ENCODE results near the gene UBL3. TPM values are rescaled to one million over a fixed set of nuclear protein-coding genes. Genes with fewer than 3 reads are reported as not detected.

The UBL3 gene
- total and polyA plus RNA-seq, 2 of the 8 experiments (the other 6 are each of a cell fraction or from before 2014, with no cell fraction given) = 5.3 to 16.1 TPM

GRCh38 chr13:29745704-29746103, 104.7 kb downstream of the UBL3 start:
- H2AFZ ChIP-seq (ENCODE audit: low read length) = no peak overlapping the region
- POLR2A ChIA-PET (ENCODE audit: partially characterized antibody) = no interaction called here
- FAIRE-seq = no peak
- TF ChIP-seq CHD2 (IDR thresholded peaks at IDR 0.05; ENCODE audit: low read length) = no peak
- no peak for TF ChIP-seq CEBPB (IDR thresholded peaks at IDR 0.05; ENCODE audit: low read depth, low read length)
- no peak for TF ChIP-seq SRF (IDR thresholded peaks at IDR 0.05; ENCODE audit: low read depth, low read length)
- TF ChIP-seq POU5F1 (IDR thresholded peaks at IDR 0.05; ENCODE audit: low read depth, low read length) = no peak
- no peak for TF ChIP-seq PHF8 (conservative IDR thresholded peaks at IDR 0.05; ENCODE audit: low read depth, low read length)
- TF ChIP-seq E2F6 (IDR thresholded peaks at IDR 0.05) = no peak
- no peak for TF ChIP-seq TBP (IDR thresholded peaks at IDR 0.05; ENCODE audit: low read depth, low read length)
- TF ChIP-seq SP1 (IDR thresholded peaks at IDR 0.05; ENCODE audit: low read depth, low read length) = no peak
- TF ChIP-seq NRF1 (IDR thresholded peaks at IDR 0.05; ENCODE audit: low read depth, low read length) = no peak
- TF ChIP-seq RNF2 (IDR thresholded peaks at IDR 0.05; ENCODE audit: borderline replicate concordance, low read depth, low read length, missing control alignments, poor library complexity, severe bottlenecking) = no peak
- no peak for TF ChIP-seq RFX5 (IDR thresholded peaks at IDR 0.05; ENCODE audit: borderline replicate concordance, low read depth, low read length)
- TF ChIP-seq CTBP2 (IDR thresholded peaks at IDR 0.05; ENCODE audit: borderline replicate concordance, insufficient read depth, insufficient read length, low read length) = no peak
- TF ChIP-seq MAX (IDR thresholded peaks at IDR 0.05) = no peak
- no peak for TF ChIP-seq JUN (IDR thresholded peaks at IDR 0.05; ENCODE audit: low read depth, low read length)
- no peak for TF ChIP-seq YY1 (IDR thresholded peaks at IDR 0.05; ENCODE audit: low read depth, low read length)

More at GRCh38 chr13:29745704-29746103, 104.7 kb downstream of the UBL3 start:
- no peak overlapping the region for H4K5ac ChIP-seq (ENCODE audit: insufficient read length, low read depth, low read length)
- H4K91ac ChIP-seq (replicated peaks; ENCODE audit: insufficient read length, low read length) = no peak overlapping the region
- no peak overlapping the region for H3K4ac ChIP-seq (replicated peaks; ENCODE audit: insufficient read length, low read depth, low read length)
- no peaks in the 10 kb centered on the region for H3K79me2 ChIP-seq (ENCODE audit: control insufficient read depth in 1 of 2, insufficient read depth in 2 of 2, low read length in 2 of 2)
- 90% methylated on average over 6 of the region's 6 CpGs; no CpG with 5 or more reads in 1 of the 2 experiments for WGBS, 2 experiments (ENCODE audit: extremely low coverage in 1 of 2, insufficient coverage in 1 of 2, insufficient read length in 1 of 2, insufficient replicate concordance in 2 of 2, low coverage in 1 of 2, low lambda C conversion rate in 2 of 2, missing lambda C conversion rate in 1 of 2)
- H2BK12ac ChIP-seq (ENCODE audit: low read depth, low read length) = no peak overlapping the region
- CTCF ChIA-PET (ENCODE audit: partially characterized antibody) = interaction anchor here (1.9 kb wide), 1 partner anchor 16 kb away, joined by 12 read pairs; no protein-coding TSS in a partner anchor
- H3K36me3 ChIP-seq (ENCODE audit: control insufficient read depth in 2 of 4, insufficient read depth in 4 of 4, low read length in 3 of 4) = no peaks in the 10 kb centered on the region
- H2BK20ac ChIP-seq (ENCODE audit: low read length) = no peak overlapping the region
- H4K20me1 ChIP-seq (replicated peaks in 1 of 2; ENCODE audit: control insufficient read depth in 1 of 2, insufficient read depth in 2 of 2, low read length in 2 of 2) = no peaks in the 10 kb centered on the region
- H2BK120ac ChIP-seq (replicated peaks; ENCODE audit: low read depth, low read length) = no peak overlapping the region
- no peak overlapping the region for H3K23ac ChIP-seq (ENCODE audit: insufficient read length)
- no peak overlapping the region for H2BK15ac ChIP-seq (ENCODE audit: low read length)
- no peaks in the 10 kb centered on the region for H3K9me3 ChIP-seq (ENCODE audit: insufficient read depth in 2 of 2, low read depth in 1 of 2, low read length in 1 of 2)
- no peak overlapping the region for H4K8ac ChIP-seq (ENCODE audit: extremely low read depth, insufficient read depth, low read length)
- no peak overlapping the region for H2BK5ac ChIP-seq (ENCODE audit: low read depth, low read length)
- no peak overlapping the region for H3K56ac ChIP-seq (replicated peaks; ENCODE audit: insufficient read length, low read depth, low read length)
- H3K27ac ChIP-seq (ENCODE audit: low read depth, low read length) = no peak overlapping the region
- no peak overlapping the region for H3K4me2 ChIP-seq (ENCODE audit: insufficient read depth in 1 of 2, low read depth in 2 of 2, low read length in 2 of 2)
- no peak overlapping the region for H3K4me3 ChIP-seq (ENCODE audit: extremely low read depth in 1 of 4, insufficient read depth in 2 of 4, low read depth in 3 of 4, low read length in 4 of 4)
- no peak for DNase-seq (ENCODE audit: low read depth in 1 of 2, low spot score in 2 of 2)
- no peak overlapping the region for H3K14ac ChIP-seq (ENCODE audit: insufficient read length)
- H3K79me1 ChIP-seq (ENCODE audit: low read depth, low read length) = no peaks in the 10 kb centered on the region
- H3K18ac ChIP-seq (ENCODE audit: extremely low read depth, low read length) = no peak overlapping the region
- no peaks in the 10 kb centered on the region for H3K4me1 ChIP-seq (replicated peaks in 1 of 4; ENCODE audit: control insufficient read depth in 3 of 4, insufficient read depth in 4 of 4, low read length in 3 of 4)
- no peaks in the 10 kb centered on the region for H3K23me2 ChIP-seq (ENCODE audit: low read depth, low read length)
- no peak overlapping the region for H2AK5ac ChIP-seq (ENCODE audit: low read depth, low read length)
- H3K9ac ChIP-seq (replicated peaks in 1 of 4; ENCODE audit: extremely low read depth in 1 of 4, low read depth in 3 of 4, low read length in 3 of 4) = no peak overlapping the region
- no peaks in the 10 kb centered on the region for H3K27me3 ChIP-seq (replicated peaks in 1 of 4; ENCODE audit: control insufficient read depth in 3 of 4, extremely low read depth in 1 of 4, insufficient read depth in 3 of 4, low read length in 3 of 4)
